Stomach (tissue), 4 donors: Measurements from ENCODE around the gene PKD2.

ENCODE experiments used
- CTCF ChIP-seq, 7 experiments: fragments of 450-650 bp in 4 of 7; fragments of 200-600 bp in 3 of 7; sonication (generic) in 3 of 7; IDR thresholded peaks; one replicate each; pipeline ENCODE4 v1.5.1; 2016 to 2019; ENCODE audit warnings: antibody characterized with exemption in 7 of 7, control low read depth in 2 of 7, mild to moderate bottlenecking in 1 of 7
- EP300 ChIP-seq: sonication (generic); formaldehyde crosslinking; IDR thresholded peaks from one replicate; pipeline ENCODE4 v1.6.1; 2017; ENCODE audit warnings: antibody characterized with exemption
- POLR2AphosphoS5 ChIP-seq, 3 donors: sonication (generic); formaldehyde crosslinking; IDR thresholded peaks; one replicate each; pipeline ENCODE4 v1.6.1; 2016; ENCODE audit warnings: antibody characterized with exemption in 3 of 3

GRCh38 chr4:87983996-87984395, 23.4 kb upstream of the PKD2 start:
- TF ChIP-seq CTCF (IDR thresholded peaks at IDR 0.05) (no peak), POLR2AphosphoS5 (IDR thresholded peaks at IDR 0.05) (no peak), EP300 (no peak)
